ENCODE data around the gene PTPRM.

The PTPRM gene

DNA sequence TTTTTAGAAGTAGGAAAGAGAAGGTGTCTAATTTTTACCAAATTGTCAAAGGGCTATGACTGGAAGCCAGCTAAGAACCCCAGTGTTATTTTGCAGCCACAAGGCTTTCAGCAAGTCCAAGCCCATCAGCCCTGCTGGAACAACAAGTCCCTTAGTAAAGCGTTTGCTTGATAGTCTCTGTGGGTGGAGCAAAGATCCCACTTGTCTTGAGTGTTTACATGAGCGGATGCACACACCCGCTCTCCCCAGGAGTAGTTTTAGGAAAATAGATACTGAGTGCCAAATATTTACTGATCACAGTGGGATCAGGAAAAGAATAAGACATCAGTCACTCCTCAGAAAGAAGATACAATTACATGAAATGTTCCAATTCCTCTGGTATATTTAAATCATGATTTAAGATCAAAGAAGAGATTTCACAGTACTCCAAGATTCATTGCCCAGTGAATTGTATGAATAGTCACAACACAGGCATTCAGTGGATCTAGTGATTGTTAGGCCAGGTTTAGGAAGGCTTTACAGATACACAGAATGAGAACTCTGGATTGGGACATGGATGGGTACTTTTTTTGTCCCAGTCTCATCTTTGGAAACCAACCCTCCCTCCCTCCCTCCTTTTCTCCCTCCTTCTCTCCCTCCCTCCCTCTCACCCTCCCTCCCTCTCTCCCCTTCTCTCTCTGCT is 514.9 kb downstream of the PTPRM start:
- DNase-seq = no peak

- DNase-seq = no peak
Measured at GRCh38 chr18:8084160-8084559, 517.0 kb downstream of the PTPRM start.

GRCh38 chr18:8088626-8089025 is 521.5 kb downstream of the PTPRM start:
- no peak for DNase-seq

- DNase-seq = no peak
Measured at GRCh38 chr18:8091035-8091434, 523.9 kb downstream of the PTPRM start.

- DNase-seq = no peak
Measured at GRCh38 chr18:8095947-8096570, 528.9 kb downstream of the PTPRM start.

GRCh38 chr18:8097399-8097798 is 530.3 kb downstream of the PTPRM start:
- DNase-seq = no peak

- DNase-seq = no peak
Measured at GRCh38 chr18:8097927-8098326, 530.8 kb downstream of the PTPRM start.

- DNase-seq = no peak
Measured at GRCh38 chr18:8106603-8107002, 539.5 kb downstream of the PTPRM start.

DNA sequence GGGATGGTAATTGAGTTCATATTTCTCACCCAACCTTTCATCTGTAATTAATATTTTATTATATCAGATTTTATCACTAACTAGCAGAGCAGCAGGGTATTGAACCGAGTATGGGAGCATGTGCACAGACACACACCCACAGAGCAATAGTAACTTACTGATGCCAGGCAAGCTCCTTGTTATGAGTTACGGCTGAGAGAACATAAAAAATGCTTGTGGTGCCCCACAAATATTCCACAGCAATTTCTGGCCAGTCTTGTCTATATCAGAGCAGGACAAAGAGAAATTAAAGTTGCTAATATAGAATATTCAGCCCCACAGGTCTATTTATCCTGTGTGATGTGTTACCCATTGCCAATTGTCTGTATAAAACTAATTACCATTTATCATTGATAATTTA is 540.3 kb downstream of the PTPRM start:
- DNase-seq = no peak

DNA sequence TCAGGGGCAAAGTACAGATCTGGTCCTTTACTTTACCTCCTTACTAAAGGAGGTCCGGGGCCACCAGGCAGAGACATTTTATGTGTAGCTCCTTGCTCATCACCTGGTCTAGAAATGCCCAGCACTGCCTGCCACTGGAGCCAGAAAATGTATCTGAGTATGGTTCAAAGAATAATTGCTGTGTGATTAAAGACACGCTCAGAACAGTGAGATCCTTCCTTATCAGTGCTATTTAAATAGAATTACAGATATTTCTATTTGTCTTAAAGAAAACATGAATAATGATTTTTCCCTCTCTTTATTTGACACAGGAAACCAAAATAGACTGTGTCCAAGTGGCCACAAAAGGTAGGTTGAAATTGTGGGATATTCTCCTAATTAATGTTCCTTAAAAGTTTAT is 547.4 kb downstream of the PTPRM start:
- no peak for DNase-seq

DNA sequence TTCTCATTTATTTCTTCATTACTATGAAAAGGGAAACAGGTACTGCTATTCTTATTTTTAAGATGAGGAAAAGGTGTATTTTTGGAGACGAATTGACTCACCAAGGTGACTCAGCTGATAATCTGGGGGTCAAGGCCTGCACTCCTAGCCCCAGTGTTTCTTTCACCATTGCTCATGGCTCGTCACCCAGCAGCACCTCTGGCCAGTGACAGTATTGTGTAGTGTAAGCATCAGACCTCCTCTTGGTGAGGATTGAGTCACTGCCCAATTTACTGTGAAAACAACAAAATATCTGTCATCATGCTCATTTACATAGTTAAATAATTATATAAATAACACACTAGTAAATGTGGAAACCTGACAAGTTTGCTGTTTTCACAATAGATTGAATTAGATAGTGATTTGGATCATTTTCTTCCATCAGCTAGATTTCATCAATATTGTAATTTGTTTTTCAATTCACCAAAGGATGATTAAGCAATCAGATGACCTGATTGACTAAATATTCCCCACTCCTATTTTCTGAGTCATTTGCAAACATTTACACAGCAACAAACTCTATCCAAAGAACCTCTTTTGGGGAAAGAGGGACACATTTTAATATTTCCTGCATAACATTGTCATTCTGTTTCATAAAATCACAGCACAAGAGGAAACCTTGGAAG is 549.4 kb downstream of the PTPRM start:
- DNase-seq = no peak

- no peak for DNase-seq
Measured at GRCh38 chr18:8117006-8117371, 549.9 kb downstream of the PTPRM start.

DNA sequence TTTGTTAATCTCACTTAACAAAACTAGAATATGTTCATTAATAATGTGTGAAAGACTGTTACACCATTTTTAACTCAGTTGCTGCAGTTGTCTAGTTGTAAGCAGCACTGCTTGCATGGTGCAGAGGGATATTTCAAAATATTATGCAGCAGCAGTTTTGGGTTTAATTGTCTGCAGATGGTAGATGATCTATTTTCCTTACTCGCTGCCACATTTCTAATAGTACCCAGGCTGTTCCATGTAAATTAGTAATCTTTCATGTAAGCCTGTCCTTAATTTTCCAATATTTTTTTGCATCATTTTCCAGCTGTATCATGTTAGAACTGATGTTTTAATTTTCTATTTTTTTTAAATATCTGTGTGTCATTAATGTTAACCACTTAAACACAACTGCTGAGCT is 554.0 kb downstream of the PTPRM start:
- no peak for DNase-seq

GRCh38 chr18:8121942-8122480 is 554.9 kb downstream of the PTPRM start:
- no peak for DNase-seq

DNA sequence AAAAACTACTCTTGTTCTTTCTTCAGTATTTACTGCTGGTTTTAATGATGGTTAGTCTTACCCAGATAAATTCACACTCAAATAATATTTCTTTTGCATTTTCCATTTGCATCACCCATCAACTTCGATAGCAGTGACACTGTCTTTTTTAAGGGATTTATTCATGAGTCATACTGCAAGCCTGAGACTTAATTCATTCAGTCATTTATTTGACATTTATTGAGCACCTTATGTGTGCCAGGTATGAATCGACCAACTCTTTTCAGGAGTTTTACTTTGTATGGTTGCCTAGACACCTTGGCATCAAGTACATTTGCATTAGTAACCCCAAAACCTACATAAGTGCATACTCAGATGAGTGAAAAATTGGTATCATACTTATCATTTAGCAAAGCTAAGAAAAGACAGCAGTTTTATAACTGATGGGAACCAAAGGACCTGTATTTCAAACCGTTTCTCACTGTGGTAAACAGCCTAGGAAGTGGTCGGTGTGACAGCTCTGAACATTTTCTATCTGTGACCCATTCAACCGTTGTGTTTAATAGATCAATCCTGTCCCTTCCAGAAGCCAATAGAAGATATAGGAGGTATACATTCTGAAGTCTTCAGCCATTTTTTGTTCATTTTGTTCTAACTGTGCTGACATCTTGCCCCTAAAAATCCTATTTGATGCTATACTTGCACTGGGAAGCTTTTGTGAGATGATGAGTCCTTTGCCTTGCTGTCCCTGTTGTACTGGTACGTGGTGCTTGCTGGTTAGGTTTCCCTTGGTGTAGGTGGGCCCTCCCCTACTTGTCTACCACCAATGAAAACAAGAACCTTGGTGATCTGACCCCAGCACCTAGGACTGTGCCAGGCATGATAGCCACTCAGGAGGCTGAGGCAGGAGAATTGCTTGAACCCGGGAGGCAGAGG is 557.4 kb downstream of the PTPRM start:
- no peak for DNase-seq

GRCh38 chr18:8130096-8130495 is 563.0 kb downstream of the PTPRM start:
- DNase-seq = no peak

- no peak for DNase-seq
Measured at GRCh38 chr18:8133032-8133431, 565.9 kb downstream of the PTPRM start.

DNA sequence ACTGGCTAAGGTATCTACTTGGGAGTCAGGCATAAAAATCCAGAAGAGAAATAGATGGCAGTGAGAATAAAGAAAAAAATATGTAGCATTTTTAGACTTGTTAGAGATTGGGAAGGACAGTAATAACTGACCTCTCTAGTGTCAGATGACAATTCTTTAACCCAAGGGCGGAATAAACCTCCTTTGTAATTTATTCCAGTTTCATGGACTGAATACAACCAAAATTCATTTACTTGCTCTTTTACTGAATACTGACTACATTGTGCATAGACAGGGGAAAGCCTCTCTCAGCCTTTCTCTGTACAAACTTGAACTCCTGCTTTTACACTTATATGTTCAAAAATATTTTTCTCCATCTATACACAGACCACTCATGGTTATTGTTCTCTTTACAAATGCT is 566.8 kb downstream of the PTPRM start:
- DNase-seq = no peak

- no peak for DNase-seq
Measured at GRCh38 chr18:8139127-8139527, 572.0 kb downstream of the PTPRM start.

DNA sequence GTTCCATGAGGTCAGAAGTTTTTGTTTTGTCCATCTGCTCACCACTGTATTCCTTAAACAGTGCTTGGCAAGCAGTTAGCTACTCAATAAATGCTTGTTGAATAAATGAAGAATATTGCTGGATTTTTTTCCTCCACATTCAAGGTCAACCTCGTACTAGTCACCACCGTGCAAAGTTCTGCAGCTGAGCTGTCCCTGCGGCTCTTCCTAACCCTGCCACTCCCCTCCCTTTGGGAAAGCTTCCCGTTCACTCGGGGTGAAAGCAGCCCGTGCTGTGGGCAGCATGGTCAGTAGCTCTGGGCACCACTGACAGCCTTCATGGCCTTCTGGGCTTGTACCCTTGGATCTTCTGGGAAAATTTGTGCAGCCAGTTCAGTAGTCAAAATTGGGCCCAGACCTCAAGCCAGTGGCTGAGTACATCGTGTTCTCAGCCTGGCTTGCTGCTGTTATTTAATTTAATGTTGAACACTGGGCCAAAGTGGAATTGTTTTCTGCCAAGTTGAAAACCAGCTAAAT is 572.8 kb downstream of the PTPRM start:
- no peak for DNase-seq

- no peak for DNase-seq
Measured at GRCh38 chr18:8140841-8141501, 573.9 kb downstream of the PTPRM start.

GRCh38 chr18:8142131-8142711 is 575.1 kb downstream of the PTPRM start:
- DNase-seq = no peak
